ENCODE data around the gene LPXN. TPM values are rescaled to one million over a fixed set of nuclear protein-coding genes. Genes with fewer than 3 reads are reported as not detected.

Gene LPXN
- total RNA-seq, 2 donors from 2014 or later: 14.8 to 17.1 TPM

DNA sequence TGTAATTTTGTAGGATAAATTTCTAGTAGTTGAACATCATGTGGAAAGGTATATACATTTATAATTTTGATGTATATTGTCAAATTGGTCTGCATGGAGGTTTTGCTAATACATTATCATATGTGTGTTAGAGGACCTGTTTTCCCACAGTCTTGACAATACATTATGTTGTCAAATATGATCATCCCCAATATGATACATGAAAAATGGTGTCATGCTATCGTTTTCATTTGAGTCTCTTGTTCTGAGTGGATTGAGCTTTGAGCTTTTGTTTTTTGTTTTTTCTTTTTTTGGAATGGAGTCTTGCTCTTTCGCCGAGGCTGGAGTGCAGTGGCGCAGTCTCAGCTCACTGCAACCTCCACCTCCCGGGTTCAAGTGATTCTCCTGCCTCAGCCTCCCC is 32.7 kb upstream of the LPXN start:
- no peak overlapping the region for H3K4me3 ChIP-seq
- H3K9me3 ChIP-seq: no peaks in the 10 kb centered on the region
- no peak for ATAC-seq (ENCODE audit: insufficient number of reproducible peaks, low FRiP score, low read depth)
- H3K4me1 ChIP-seq (ENCODE audit: control insufficient read depth in 1 of 2, low read depth in 2 of 2): no peaks in the 10 kb centered on the region
- no peak for DNase-seq (ENCODE audit: low spot score)
- no peaks in the 10 kb centered on the region for H3K27me3 ChIP-seq (replicated peaks; ENCODE audit: insufficient read depth)
- H3K36me3 ChIP-seq: peaks cover 20% of the 10 kb centered on the region
- TF ChIP-seq, protein P1, sequence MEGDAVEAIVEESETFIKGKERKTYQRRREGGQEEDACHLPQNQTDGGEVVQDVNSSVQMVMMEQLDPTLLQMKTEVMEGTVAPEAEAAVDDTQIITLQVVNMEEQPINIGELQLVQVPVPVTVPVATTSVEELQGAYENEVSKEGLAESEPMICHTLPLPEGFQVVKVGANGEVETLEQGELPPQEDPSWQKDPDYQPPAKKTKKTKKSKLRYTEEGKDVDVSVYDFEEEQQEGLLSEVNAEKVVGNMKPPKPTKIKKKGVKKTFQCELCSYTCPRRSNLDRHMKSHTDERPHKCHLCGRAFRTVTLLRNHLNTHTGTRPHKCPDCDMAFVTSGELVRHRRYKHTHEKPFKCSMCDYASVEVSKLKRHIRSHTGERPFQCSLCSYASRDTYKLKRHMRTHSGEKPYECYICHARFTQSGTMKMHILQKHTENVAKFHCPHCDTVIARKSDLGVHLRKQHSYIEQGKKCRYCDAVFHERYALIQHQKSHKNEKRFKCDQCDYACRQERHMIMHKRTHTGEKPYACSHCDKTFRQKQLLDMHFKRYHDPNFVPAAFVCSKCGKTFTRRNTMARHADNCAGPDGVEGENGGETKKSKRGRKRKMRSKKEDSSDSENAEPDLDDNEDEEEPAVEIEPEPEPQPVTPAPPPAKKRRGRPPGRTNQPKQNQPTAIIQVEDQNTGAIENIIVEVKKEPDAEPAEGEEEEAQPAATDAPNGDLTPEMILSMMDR (IDR thresholded peaks at IDR 0.05): no peak
- H3K27ac ChIP-seq: no peak overlapping the region

DNA sequence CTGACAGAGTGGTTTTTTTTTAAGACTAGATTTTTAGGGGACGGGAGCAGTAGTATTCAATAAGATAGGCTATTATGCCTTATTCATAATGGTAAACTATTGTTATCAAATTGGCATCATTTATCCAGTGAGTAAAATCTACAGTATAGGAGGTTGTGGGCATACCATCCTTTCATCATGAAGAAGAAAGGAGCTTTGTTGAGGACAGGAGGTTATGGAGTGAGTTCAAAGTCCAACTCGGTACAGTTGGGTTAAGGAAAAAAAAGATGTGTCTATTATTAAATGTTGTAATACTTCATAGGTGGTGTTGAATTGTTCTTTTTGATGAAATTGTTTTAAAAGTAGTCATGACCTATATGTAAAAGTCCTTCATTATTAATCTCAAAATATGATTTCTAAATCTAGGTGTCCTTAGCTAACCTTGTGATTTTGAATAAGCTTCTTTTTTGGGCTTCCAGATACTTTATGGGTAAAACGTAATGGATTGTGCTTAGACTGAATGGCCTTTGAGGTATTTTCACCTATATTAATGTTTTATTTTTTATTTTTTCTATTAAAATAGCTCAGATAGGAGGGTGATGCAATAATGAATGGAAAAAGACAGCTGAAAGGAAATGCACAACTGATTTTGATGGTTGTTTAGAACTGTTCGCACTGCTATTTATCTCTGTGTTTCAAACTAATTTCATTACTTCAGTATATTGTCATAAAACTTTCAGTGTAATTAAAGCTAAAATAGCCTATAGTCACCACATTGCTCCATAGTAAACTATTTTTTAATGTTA is 31.5 kb upstream of the LPXN start:
- H3K27ac ChIP-seq: no peak overlapping the region
- no peaks in the 10 kb centered on the region for H3K4me1 ChIP-seq (ENCODE audit: control insufficient read depth in 1 of 2, low read depth in 2 of 2)
- DNase-seq (ENCODE audit: low spot score) (no peak), ATAC-seq (ENCODE audit: insufficient number of reproducible peaks, low FRiP score, low read depth) (no peak)
- TF ChIP-seq, protein P1 (IDR thresholded peaks at IDR 0.05): no peak
- no peaks in the 10 kb centered on the region for H3K9me3 ChIP-seq
- no peaks in the 10 kb centered on the region for H3K27me3 ChIP-seq (replicated peaks; ENCODE audit: insufficient read depth)
- H3K4me3 ChIP-seq: no peak overlapping the region
- H3K36me3 ChIP-seq: peaks cover 8% of the 10 kb centered on the region

DNA sequence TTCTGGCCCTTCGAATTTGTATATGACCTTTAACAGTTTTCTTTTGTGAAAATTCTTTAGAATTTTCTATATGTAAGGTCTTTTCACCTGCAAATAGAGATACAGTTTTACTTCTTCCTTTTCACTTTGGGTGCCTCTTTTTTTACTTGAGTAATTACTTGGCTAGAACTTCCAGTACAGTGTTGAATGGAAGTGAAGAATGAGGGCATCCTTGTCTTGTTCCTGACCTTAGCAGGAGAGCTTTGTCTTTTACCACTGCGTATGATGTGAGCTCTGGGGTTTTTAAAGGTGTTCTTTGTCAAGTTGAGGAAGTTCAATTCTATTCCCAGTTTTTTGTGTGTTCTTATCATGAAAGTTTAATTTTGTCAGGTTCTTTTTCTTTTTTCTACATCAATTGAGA is 24.9 kb upstream of the LPXN start:
- H3K27me3 ChIP-seq (replicated peaks; ENCODE audit: insufficient read depth): no peaks in the 10 kb centered on the region
- DNase-seq (ENCODE audit: low spot score) (no peak), ATAC-seq (ENCODE audit: insufficient number of reproducible peaks, low FRiP score, low read depth) (no peak)
- H3K4me3 ChIP-seq: no peak overlapping the region
- peaks cover 0 to 5% of the 10 kb centered on the region in 2 donors for H3K4me1 ChIP-seq (ENCODE audit: control insufficient read depth in 1 of 2, low read depth in 2 of 2)
- no peak overlapping the region for H3K27ac ChIP-seq
- no peaks in the 10 kb centered on the region for H3K9me3 ChIP-seq
- H3K36me3 ChIP-seq: no peaks in the 10 kb centered on the region
- TF ChIP-seq, protein P1 (IDR thresholded peaks at IDR 0.05): no peak

DNA sequence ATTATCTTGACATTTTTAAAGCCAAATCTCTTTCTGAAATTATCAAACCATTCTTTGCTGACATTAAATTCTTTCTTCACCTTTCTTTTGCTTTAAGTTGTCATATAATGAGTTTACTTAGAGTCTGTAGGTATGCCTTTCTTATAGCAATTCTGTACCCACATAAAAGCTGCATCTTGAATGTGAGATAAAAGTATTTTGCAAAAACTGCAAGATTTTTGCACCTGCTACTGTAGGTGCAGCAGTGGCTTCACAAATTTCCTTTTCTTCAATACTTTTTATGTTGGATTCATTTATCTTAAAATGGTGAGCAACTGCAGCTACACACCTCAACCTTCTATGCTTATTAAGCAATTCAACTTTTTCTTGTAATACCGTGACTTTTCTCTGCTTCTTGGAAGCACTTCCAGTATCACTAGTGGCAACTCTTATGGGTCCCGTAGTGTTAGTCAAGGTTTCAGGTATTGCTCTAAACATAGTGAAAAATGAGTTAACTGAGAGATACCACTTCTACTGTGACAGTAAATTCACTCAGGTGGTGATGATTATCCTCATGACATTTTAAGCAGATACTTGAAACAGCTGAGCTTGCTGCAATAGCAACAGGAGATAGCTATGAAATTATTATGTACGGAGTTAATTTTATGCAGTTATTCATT is 22.0 kb upstream of the LPXN start:
- Histone ChIP-seq H3K4me1 (ENCODE audit: control insufficient read depth in 1 of 2, low read depth in 2 of 2) (peaks cover 7 to 8% of the 10 kb centered on the region in 2 donors), H3K27me3 (replicated peaks; ENCODE audit: insufficient read depth) (no peaks in the 10 kb centered on the region), H3K27ac (no peak overlapping the region), H3K36me3 (no peaks in the 10 kb centered on the region), H3K4me3 (no peak overlapping the region), H3K9me3 (no peaks in the 10 kb centered on the region)
- ATAC-seq (ENCODE audit: insufficient number of reproducible peaks, low FRiP score, low read depth): no peak
- TF ChIP-seq, protein P1 (IDR thresholded peaks at IDR 0.05): no peak
- no peak for DNase-seq (ENCODE audit: low spot score)

DNA sequence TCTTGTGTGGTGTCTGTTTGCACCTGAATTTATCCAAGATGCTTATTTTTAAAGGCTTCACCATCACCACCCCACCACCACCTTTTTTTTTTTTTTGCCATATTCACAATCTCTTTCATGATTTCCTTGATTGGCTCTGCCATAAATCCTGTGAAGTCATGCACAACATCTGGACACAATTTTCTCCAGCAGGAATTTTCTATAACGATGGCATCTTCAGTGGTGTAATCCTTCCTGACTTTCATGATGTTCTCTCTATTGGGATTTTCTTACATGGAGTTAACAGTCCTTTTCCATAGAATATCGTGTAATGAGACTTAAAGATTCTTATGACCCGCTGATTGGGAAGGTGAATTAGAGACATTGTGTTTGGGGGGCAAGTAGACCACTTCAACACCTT is 21.0 kb upstream of the LPXN start:
- no peaks in the 10 kb centered on the region for H3K36me3 ChIP-seq
- H3K9me3 ChIP-seq: no peaks in the 10 kb centered on the region
- H3K4me1 ChIP-seq (ENCODE audit: control insufficient read depth in 1 of 2, low read depth in 2 of 2): peaks cover 7 to 8% of the 10 kb centered on the region in 2 donors
- H3K27me3 ChIP-seq (replicated peaks; ENCODE audit: insufficient read depth): no peaks in the 10 kb centered on the region
- TF ChIP-seq, protein P1 (IDR thresholded peaks at IDR 0.05): no peak
- ATAC-seq (ENCODE audit: insufficient number of reproducible peaks, low FRiP score, low read depth) (no peak), DNase-seq (ENCODE audit: low spot score) (no peak)
- no peak overlapping the region for H3K4me3 ChIP-seq
- no peak overlapping the region for H3K27ac ChIP-seq

All from thoracic aorta (tissue), 2 donors.